ENCODE results near the gene CHMP4A. TPM values are rescaled to one million over a fixed set of nuclear protein-coding genes. Genes with fewer than 3 reads are reported as not detected.

CHMP4A gene
- total RNA-seq, 1 experiment from 2014 or later: 58.3 TPM

DNA sequence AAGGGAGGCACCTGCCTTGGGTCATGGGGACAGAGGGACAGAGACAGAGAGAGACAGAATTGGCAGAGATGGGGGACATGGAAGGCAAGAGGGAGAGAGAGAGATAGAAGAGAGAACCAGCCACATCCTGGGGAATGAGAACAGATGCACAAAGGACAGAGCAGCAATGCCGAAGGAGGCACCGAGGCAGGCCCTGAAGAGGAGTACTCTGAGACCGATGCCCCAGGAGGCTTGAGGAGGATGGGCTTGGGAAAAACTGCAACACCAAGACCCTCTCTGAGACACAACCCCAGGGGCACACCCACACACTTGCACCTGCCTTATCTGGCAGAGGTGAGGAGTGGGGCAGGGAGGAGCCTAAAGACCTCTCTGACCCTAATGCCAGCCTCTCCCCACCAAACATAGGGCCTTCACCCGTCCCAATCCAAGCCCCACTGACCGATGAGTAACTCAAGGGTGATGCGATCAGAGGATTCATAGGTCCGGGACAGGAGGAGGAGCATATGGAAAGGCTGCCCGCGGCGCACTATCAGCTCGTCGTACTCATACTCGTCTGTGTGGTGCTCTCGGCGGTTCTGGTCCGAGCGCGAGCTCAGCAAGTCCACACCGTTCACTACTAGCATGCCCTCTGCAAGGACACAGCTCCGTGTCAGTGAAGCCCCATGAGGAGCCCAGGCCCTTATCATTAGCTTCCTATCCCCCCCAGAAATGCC lies 48.1 kb upstream of the CHMP4A start:
- TF ChIP-seq EZH2 (IDR thresholded peaks at IDR 0.05; ENCODE audit: low read length, unreplicated experiment) (no peak), EZH2phosphoT487 (IDR thresholded peaks at IDR 0.05; ENCODE audit: borderline replicate concordance, low read length) (no peak)
- TF ChIP-seq, protein P1, sequence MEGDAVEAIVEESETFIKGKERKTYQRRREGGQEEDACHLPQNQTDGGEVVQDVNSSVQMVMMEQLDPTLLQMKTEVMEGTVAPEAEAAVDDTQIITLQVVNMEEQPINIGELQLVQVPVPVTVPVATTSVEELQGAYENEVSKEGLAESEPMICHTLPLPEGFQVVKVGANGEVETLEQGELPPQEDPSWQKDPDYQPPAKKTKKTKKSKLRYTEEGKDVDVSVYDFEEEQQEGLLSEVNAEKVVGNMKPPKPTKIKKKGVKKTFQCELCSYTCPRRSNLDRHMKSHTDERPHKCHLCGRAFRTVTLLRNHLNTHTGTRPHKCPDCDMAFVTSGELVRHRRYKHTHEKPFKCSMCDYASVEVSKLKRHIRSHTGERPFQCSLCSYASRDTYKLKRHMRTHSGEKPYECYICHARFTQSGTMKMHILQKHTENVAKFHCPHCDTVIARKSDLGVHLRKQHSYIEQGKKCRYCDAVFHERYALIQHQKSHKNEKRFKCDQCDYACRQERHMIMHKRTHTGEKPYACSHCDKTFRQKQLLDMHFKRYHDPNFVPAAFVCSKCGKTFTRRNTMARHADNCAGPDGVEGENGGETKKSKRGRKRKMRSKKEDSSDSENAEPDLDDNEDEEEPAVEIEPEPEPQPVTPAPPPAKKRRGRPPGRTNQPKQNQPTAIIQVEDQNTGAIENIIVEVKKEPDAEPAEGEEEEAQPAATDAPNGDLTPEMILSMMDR (conservative IDR thresholded peaks at IDR 0.05; ENCODE audit: low read depth, low read length): no peak
- no TSS peak for BruUV-seq (replicated peaks)
- ATAC-seq (no peak), DNase-seq (no peak)
- H3K9me3 ChIP-seq (ENCODE audit: low read length): no peaks in the 10 kb centered on the region
- no peak overlapping the region for H3K4me2 ChIP-seq (ENCODE audit: low read length)
- no peaks in the 10 kb centered on the region for H3K9me2 ChIP-seq (replicated peaks; ENCODE audit: low read length)
- intact Hi-C loops (cut with micrococcal nuclease): no loop called here
- no peaks in the 10 kb centered on the region for H4K20me1 ChIP-seq (ENCODE audit: low read length)
- H3K4me3 ChIP-seq (ENCODE audit: low read length): no peak overlapping the region
- no peaks in the 10 kb centered on the region for H3K79me2 ChIP-seq (ENCODE audit: low read length)
- H3F3A ChIP-seq (ENCODE audit: low read length, unreplicated experiment): no peaks in the 10 kb centered on the region
- H2AFZ ChIP-seq (ENCODE audit: low read length): no peak overlapping the region
- no peaks in the 10 kb centered on the region for H3K36me3 ChIP-seq (ENCODE audit: low read depth, low read length)
- peaks cover 8% of the 10 kb centered on the region; the same call in 1 of the 2 replicates for H3K4me1 ChIP-seq (ENCODE audit: insufficient read depth, low read length)
- CTCF ChIA-PET: no interaction called here
- POLR2A ChIA-PET (ENCODE audit: unreplicated experiment): no interaction called here
- no peak overlapping the region for H3K9ac ChIP-seq (ENCODE audit: low read length)
- no peak overlapping the region for H3K27ac ChIP-seq (ENCODE audit: low read length)
- H3K27me3 ChIP-seq (ENCODE audit: low read length): no peaks in the 10 kb centered on the region

DNA sequence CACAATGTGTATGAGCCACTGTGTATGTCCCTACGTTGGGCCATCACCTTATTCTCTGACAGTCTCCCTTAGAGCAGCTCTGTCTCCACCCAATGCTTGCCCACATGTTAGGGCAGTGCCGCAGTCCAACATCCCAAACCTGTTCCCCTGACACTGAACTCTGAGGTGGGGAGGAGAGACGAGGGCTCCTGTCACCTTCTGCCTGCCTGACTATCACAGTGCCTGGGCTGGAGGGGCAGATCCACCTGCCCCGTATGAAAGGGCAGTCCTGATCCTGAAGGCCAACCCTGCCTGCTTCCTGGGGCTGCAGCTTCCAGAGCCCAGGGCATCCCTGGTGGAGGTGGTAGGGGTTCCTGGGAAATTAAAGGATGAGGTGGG lies 47.5 kb upstream of the CHMP4A start:
- no peak overlapping the region for H3K4me2 ChIP-seq (ENCODE audit: low read length)
- no peak overlapping the region for H2AFZ ChIP-seq (ENCODE audit: low read length)
- TF ChIP-seq EZH2 (IDR thresholded peaks at IDR 0.05; ENCODE audit: low read length, unreplicated experiment): no peak
- no peak for TF ChIP-seq EZH2phosphoT487 (IDR thresholded peaks at IDR 0.05; ENCODE audit: borderline replicate concordance, low read length)
- TF ChIP-seq, protein P1 (conservative IDR thresholded peaks at IDR 0.05; ENCODE audit: low read depth, low read length): no peak
- ATAC-seq (no peak), DNase-seq (no peak)
- H3K36me3 ChIP-seq (ENCODE audit: low read depth, low read length): no peaks in the 10 kb centered on the region
- no TSS peak for BruUV-seq (replicated peaks)
- no peaks in the 10 kb centered on the region for H3F3A ChIP-seq (ENCODE audit: low read length, unreplicated experiment)
- H3K9me2 ChIP-seq (replicated peaks; ENCODE audit: low read length): no peaks in the 10 kb centered on the region
- no peaks in the 10 kb centered on the region for H3K27me3 ChIP-seq (ENCODE audit: low read length)
- H4K20me1 ChIP-seq (ENCODE audit: low read length): no peaks in the 10 kb centered on the region
- ChIA-PET CTCF (no interaction called here), POLR2A (ENCODE audit: unreplicated experiment) (no interaction called here)
- no peak overlapping the region for H3K27ac ChIP-seq (ENCODE audit: low read length)
- H3K4me3 ChIP-seq (ENCODE audit: low read length): no peak overlapping the region
- H3K9me3 ChIP-seq (ENCODE audit: low read length): no peaks in the 10 kb centered on the region
- intact Hi-C loops (cut with micrococcal nuclease): no loop called here
- no peak overlapping the region for H3K9ac ChIP-seq (ENCODE audit: low read length)
- peaks cover 8% of the 10 kb centered on the region; the same call in 1 of the 2 replicates for H3K4me1 ChIP-seq (ENCODE audit: insufficient read depth, low read length)
- no peaks in the 10 kb centered on the region for H3K79me2 ChIP-seq (ENCODE audit: low read length)

DNA sequence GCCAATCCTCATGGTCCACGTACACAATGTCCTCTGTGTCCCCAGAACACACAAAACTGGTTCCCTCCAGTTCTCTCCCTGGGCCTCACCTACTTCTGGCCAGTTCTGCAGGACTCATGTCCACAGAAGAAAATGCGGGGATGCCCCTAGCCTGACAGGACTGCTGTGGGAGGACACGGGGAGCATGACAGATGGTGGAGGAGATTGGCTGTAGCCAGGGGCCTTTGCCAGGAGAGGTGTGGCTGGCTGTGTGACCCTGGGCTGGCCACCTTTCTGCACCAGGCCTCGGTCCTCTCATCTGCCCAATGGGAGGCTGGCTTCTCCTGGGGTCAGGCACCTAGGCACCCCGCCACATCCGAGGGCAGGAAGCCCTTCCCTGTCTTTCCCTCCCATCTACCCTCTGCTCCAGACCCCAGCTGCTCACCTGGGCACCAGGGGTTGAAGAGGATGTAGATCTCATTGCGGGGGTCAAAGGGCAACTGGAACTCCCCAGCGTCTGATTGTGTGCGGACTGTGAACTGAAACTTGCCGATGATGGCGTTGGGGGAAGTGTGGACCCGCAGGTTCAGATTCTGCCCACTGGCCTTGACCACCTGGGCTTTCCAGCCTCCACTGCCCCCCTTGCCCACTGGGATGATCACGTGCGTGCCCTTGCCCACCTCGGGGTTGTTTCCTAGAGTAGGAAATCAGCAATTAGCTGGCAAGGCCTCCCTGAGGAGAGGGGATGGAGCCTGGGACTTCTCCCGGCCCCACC lies 46.9 kb upstream of the CHMP4A start:
- H3K4me1 ChIP-seq (ENCODE audit: insufficient read depth, low read length): peaks cover 8% of the 10 kb centered on the region; the same call in 1 of the 2 replicates
- no peak overlapping the region for H3K9ac ChIP-seq (ENCODE audit: low read length)
- H4K20me1 ChIP-seq (ENCODE audit: low read length): no peaks in the 10 kb centered on the region
- no peak overlapping the region for H3K4me3 ChIP-seq (ENCODE audit: low read length)
- no peak overlapping the region for H3K4me2 ChIP-seq (ENCODE audit: low read length)
- BruUV-seq (replicated peaks): no TSS peak
- H3K27ac ChIP-seq (ENCODE audit: low read length): no peak overlapping the region
- TF ChIP-seq, protein P1 (conservative IDR thresholded peaks at IDR 0.05; ENCODE audit: low read depth, low read length): no peak
- no peak for TF ChIP-seq EZH2phosphoT487 (IDR thresholded peaks at IDR 0.05; ENCODE audit: borderline replicate concordance, low read length)
- TF ChIP-seq EZH2 (IDR thresholded peaks at IDR 0.05; ENCODE audit: low read length, unreplicated experiment): no peak
- H2AFZ ChIP-seq (ENCODE audit: low read length): no peak overlapping the region
- ChIA-PET POLR2A (ENCODE audit: unreplicated experiment) (no interaction called here), CTCF (no interaction called here)
- no peaks in the 10 kb centered on the region for H3K79me2 ChIP-seq (ENCODE audit: low read length)
- no peaks in the 10 kb centered on the region for H3K9me2 ChIP-seq (replicated peaks; ENCODE audit: low read length)
- DNase-seq (no peak), ATAC-seq (no peak)
- H3F3A ChIP-seq (ENCODE audit: low read length, unreplicated experiment): no peaks in the 10 kb centered on the region
- H3K27me3 ChIP-seq (ENCODE audit: low read length): no peaks in the 10 kb centered on the region
- H3K9me3 ChIP-seq (ENCODE audit: low read length): no peaks in the 10 kb centered on the region
- intact Hi-C loops (cut with micrococcal nuclease): no loop called here
- H3K36me3 ChIP-seq (ENCODE audit: low read depth, low read length): no peaks in the 10 kb centered on the region
